Tibial artery (tissue), 4 donors: ENCODE measurements around the gene WIPF2.

Experiments used
- DNase-seq, 2 donors: peaks; one replicate each; pipeline ENCODE4 v3.0.0-alpha.2; 2019
- H3K27ac ChIP-seq, 2 donors: fragments of 200-600 bp; sonication (generic) in 1 of 2; 1 replicate in 1 of 2; 2 replicates in 1 of 2; pipeline ENCODE4 v1.5.1; 2018 to 2019; ENCODE audit warnings: mild to moderate bottlenecking in 1 of 2
- H3K27me3 ChIP-seq, 2 donors: fragments of 200-600 bp; sonication (generic) in 1 of 2; one replicate each; pipeline versions ENCODE4 v1.5.1 to v1.6.0; 2016 to 2019
- H3K36me3 ChIP-seq, 3 donors: fragments of 200-600 bp; sonication (generic) in 2 of 3; one replicate each; pipeline ENCODE4 v1.5.1; 2016 to 2019; ENCODE audit warnings: mild to moderate bottlenecking in 2 of 3
- H3K4me1 ChIP-seq, 4 donors: fragments of 200-600 bp; sonication (generic) in 2 of 4; 1 replicate in 3 of 4; 2 replicates in 1 of 4; pipeline ENCODE4 v1.5.1; 2016 to 2019
- H3K4me3 ChIP-seq, 2 donors: fragments of 200-600 bp; sonication (generic) in 1 of 2; 1 replicate in 1 of 2; 2 replicates in 1 of 2; pipeline ENCODE4 v1.5.1; 2018 to 2019; ENCODE audit warnings: mild to moderate bottlenecking in 2 of 2
- H3K9me3 ChIP-seq, 3 donors: fragments of 200-600 bp; sonication (generic) in 1 of 3; one replicate each; pipeline ENCODE4 v1.5.1; 2016 to 2019
- CTCF ChIP-seq, 2 experiments: fragments of 200-600 bp in 1 of 2; fragments of 450-650 bp in 1 of 2; IDR thresholded peaks; one replicate each; pipeline ENCODE4 v1.5.1; 2017 to 2019; ENCODE audit warnings: antibody characterized with exemption in 2 of 2, mild to moderate bottlenecking in 1 of 2, moderate library complexity in 1 of 2
- intact Hi-C: fragments of 100-400 bp; cut with DNase I; formaldehyde crosslinking; loops from one replicate; pipeline ENCODE4 v1.15.0; 2023; ENCODE audit warnings: low total_unique reads

The WIPF2 gene

DNA sequence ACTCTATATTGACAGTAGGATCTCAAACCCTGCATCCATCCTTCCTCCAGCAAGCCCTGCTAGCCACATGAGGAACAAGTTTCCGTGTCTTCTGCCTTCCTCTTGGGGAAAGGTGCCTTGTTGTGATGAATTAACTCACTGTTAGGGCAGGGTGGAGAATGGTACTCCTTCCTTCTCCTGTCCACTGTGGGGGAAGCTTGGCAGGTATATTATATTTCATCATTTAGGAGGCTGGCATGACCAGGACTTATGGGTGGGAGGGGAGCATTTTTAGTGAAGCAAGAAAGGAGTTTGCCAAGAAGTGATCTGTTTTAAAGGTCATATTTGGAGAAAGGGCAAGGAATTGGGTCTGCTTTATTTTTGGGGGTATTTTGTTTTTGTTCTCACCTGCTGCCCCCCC, 59.3 kb downstream of the WIPF2 start:
- no peaks in the 10 kb centered on the region for H3K9me3 ChIP-seq
- TF ChIP-seq CTCF (IDR thresholded peaks at IDR 0.05), result no peak
- no peaks in the 10 kb centered on the region for H3K27me3 ChIP-seq
- peaks cover 0 to 2% (median under 1%) of the 10 kb centered on the region in 4 donors for H3K4me1 ChIP-seq
- H3K27ac ChIP-seq, result no peak overlapping the region
- H3K36me3 ChIP-seq, result peaks cover 57 to 82% (median 70%) of the 10 kb centered on the region in 3 donors
- intact Hi-C loops, result loop anchor here (10.0 kb wide), 1 partner anchor 264 kb away; the partner anchor contains the start of gene CSF3
- no peak overlapping the region for H3K4me3 ChIP-seq
- DNase-seq, result no peak

GRCh38 chr17:40279402-40279801, 60.3 kb downstream of the WIPF2 start:
- no peak for TF ChIP-seq CTCF (IDR thresholded peaks at IDR 0.05)
- Histone ChIP-seq H3K27me3 (no peaks in the 10 kb centered on the region), H3K36me3 (peaks cover 51 to 72% (median 61%) of the 10 kb centered on the region in 3 donors), H3K27ac (no peak overlapping the region), H3K4me1 (peaks cover 0 to 11% (median 3%) of the 10 kb centered on the region in 4 donors), H3K4me3 (no peak overlapping the region), H3K9me3 (no peaks in the 10 kb centered on the region)
- intact Hi-C loops, result loop anchor here (10.0 kb wide), 1 partner anchor 265 kb away; the partner anchor contains the start of gene CSF3
- DNase-seq, result no peak

DNA sequence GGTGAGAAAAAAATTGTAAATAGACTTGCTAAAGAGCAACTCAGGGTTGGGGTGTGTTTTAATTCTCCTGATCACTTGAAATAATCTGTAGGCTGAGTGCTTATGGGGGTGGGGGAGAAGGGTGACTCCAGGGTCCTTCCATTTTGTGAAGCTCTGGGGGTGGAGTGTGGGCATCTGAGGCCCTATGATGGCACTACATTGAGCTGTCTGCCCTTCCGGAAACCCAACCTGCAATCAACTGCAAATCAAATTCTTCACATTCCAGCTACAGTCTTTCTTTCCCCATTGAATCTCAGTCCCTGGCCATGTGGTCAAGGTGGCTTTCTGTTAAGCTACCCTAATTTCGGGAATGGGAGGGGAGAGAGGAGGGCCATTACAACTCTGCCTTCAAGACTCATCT, 62.6 kb downstream of the WIPF2 start:
- Histone ChIP-seq H3K4me1 (peaks cover 0 to 16% (median 6%) of the 10 kb centered on the region in 4 donors), H3K36me3 (peaks cover 33 to 50% (median 39%) of the 10 kb centered on the region in 3 donors), H3K4me3 (no peak overlapping the region), H3K27me3 (no peaks in the 10 kb centered on the region), H3K27ac (no peak overlapping the region), H3K9me3 (no peaks in the 10 kb centered on the region)
- intact Hi-C loops, result no loop called here
- no peak for DNase-seq
- TF ChIP-seq CTCF (IDR thresholded peaks at IDR 0.05), result no peak

- H3K36me3 ChIP-seq, result peaks cover 14 to 30% (median 19%) of the 10 kb centered on the region in 3 donors
- H3K27me3 ChIP-seq, result no peaks in the 10 kb centered on the region
- DNase-seq, result no peak
- H3K4me3 ChIP-seq, result no peak overlapping the region
- TF ChIP-seq CTCF (IDR thresholded peaks at IDR 0.05), result no peak
- intact Hi-C loops, result no loop called here
- H3K4me1 ChIP-seq, result peaks cover 0 to 25% (median 11%) of the 10 kb centered on the region in 4 donors
- peak overlapping the region; percentile 17 to 56 for H3K27ac ChIP-seq
- H3K9me3 ChIP-seq, result no peaks in the 10 kb centered on the region
Observed at GRCh38 chr17:40283662-40284061, 64.6 kb downstream of the WIPF2 start.

DNA sequence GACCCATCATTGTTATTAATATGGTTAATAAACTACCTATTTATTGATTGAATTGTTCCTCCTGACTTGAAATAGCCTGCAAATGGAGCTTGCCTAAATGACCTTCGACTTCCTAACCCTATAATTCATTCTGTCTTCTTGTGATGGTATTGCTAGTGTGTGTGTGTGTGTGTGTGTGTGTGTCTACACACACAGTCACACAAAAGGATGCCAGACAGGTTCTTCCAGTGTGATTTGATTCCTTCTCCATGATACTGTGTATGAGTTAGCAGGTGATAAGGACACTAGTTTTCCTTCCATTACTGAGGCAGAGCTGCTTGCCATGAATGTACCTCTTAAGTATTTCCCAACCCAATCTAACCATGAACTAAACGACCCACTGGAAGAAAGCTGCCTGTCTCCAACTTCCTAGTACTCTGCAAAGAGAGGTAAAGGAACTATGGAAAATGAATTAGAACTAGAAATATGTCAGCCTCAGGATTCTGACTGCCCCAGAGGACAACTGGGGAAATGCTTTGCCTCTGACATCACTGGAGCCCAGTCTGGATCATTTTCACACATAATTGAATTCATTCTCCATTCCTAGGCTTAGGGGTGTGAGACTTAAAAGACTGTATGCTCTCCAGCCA, 65.1 kb downstream of the WIPF2 start:
- intact Hi-C loops, result no loop called here
- H3K27me3 ChIP-seq, result no peaks in the 10 kb centered on the region
- peak in 1 of 2 experiments; percentile 12 for TF ChIP-seq CTCF (IDR thresholded peaks at IDR 0.05)
- peak overlapping the region; percentile 17 to 56 for H3K27ac ChIP-seq
- H3K9me3 ChIP-seq, result no peaks in the 10 kb centered on the region
- H3K4me3 ChIP-seq, result no peak overlapping the region
- H3K36me3 ChIP-seq, result peaks cover 9 to 25% (median 14%) of the 10 kb centered on the region in 3 donors
- no peak for DNase-seq
- H3K4me1 ChIP-seq, result peaks cover 0 to 26% (median 11%) of the 10 kb centered on the region in 4 donors
